ENCODE results near the gene NCAPH2. TPM values are rescaled to one million over a fixed set of nuclear protein-coding genes. Genes with fewer than 3 reads are reported as not detected.

Gene NCAPH2
- total and polyA plus RNA-seq, 2 of the 13 experiments (the other 11 are each of a cell fraction or from before 2014, with no cell fraction given): 28.1 to 64.4 TPM

GRCh38 chr22:50524676-50525103, 16.7 kb downstream of the NCAPH2 start (continued):
- TF ChIP-seq ZNF512B (CRISPR knock-in tag; IDR thresholded peaks at IDR 0.05; ENCODE audit: borderline replicate concordance) (no peak), ZNF557 (CRISPR knock-in tag; IDR thresholded peaks at IDR 0.05) (0 out of 2 replicates have a peak, but pooled peaks have one; percentile 8), AHR (CRISPR knock-in tag; IDR thresholded peaks at IDR 0.05) (no peak), MYNN (CRISPR knock-in tag; IDR thresholded peaks at IDR 0.05; ENCODE audit: low read depth) (no peak), ZNF766 (CRISPR knock-in tag; IDR thresholded peaks at IDR 0.05; ENCODE audit: borderline replicate concordance) (no peak), ZBTB26 (CRISPR knock-in tag; IDR thresholded peaks at IDR 0.05; ENCODE audit: borderline replicate concordance) (no peak), ZNF879 (CRISPR knock-in tag; IDR thresholded peaks at IDR 0.05) (no peak), ZSCAN25 (CRISPR knock-in tag; IDR thresholded peaks at IDR 0.05) (no peak), SP5 (CRISPR knock-in tag; IDR thresholded peaks at IDR 0.05; ENCODE audit: borderline replicate concordance, low read depth) (no peak), ZNF264 (CRISPR knock-in tag; IDR thresholded peaks at IDR 0.05) (no peak), ZNF710 (CRISPR knock-in tag; IDR thresholded peaks at IDR 0.05; ENCODE audit: borderline replicate concordance) (no peak), HNF4G (IDR thresholded peaks at IDR 0.05; ENCODE audit: borderline replicate concordance, low read depth, low read length) (peak; percentile 80; the same call in 1 of the 2 replicates), HNF4G (CRISPR knock-in tag; IDR thresholded peaks at IDR 0.05; ENCODE audit: borderline replicate concordance, low read depth) (no peak), TP53 (CRISPR knock-in tag; conservative IDR thresholded peaks at IDR 0.05) (no peak), RBAK (CRISPR knock-in tag; IDR thresholded peaks at IDR 0.05) (no peak), TAF15 (IDR thresholded peaks at IDR 0.05; ENCODE audit: low read depth, low read length, poor library complexity, severe bottlenecking) (peak; percentile 29), ZNF556 (CRISPR knock-in tag; IDR thresholded peaks at IDR 0.05; ENCODE audit: borderline replicate concordance) (0 out of 2 replicates have a peak, but pooled peaks have one; percentile 13), PAXIP1 (CRISPR knock-in tag; conservative IDR thresholded peaks at IDR 0.05) (0 out of 2 replicates have a peak, but pooled peaks have one; percentile 13), CREB3 (CRISPR knock-in tag; IDR thresholded peaks at IDR 0.05) (no peak), ZNF329 (CRISPR knock-in tag; IDR thresholded peaks at IDR 0.05; ENCODE audit: low read depth) (no peak)

Data from HepG2 (cell line).